ENCODE measurements around the gene SEMA3E. TPM values are rescaled to one million over a fixed set of nuclear protein-coding genes. Genes with fewer than 3 reads are reported as not detected.

The SEMA3E gene
- total RNA-seq, 1 experiment from 2014 or later, result 2.5 TPM

- no peak for ATAC-seq
- Mint-ChIP-seq H3K27me3 (ENCODE audit: low read depth) (no peaks in the 10 kb centered on the region), H3K27ac (no peak overlapping the region), H3K36me3 (no peaks in the 10 kb centered on the region), H3K4me1 (peaks cover 26% of the 10 kb centered on the region), H3K9me3 (peaks cover 7% of the 10 kb centered on the region), H3K4me3 (no peak overlapping the region)
- TF ChIP-seq ZNF512 (CRISPR knock-in tag; IDR thresholded peaks at IDR 0.05; ENCODE audit: borderline replicate concordance) (no peak), ATF1 (CRISPR knock-in tag; IDR thresholded peaks at IDR 0.05) (no peak), ELF4 (CRISPR knock-in tag; IDR thresholded peaks at IDR 0.05; ENCODE audit: low read depth) (no peak), FOXP4 (CRISPR knock-in tag; IDR thresholded peaks at IDR 0.05) (no peak)
- CTCF ChIA-PET, result no interaction called here
- POLR2A ChIA-PET, result no interaction called here
- DNase-seq (ENCODE audit: low spot score), result no peak
Measured at GRCh38 chr7:83608716-83609115, 40.2 kb downstream of the SEMA3E start.

- Mint-ChIP-seq H3K4me1 (peaks cover 5% of the 10 kb centered on the region), H3K36me3 (no peaks in the 10 kb centered on the region), H3K27me3 (ENCODE audit: low read depth) (no peaks in the 10 kb centered on the region), H3K9me3 (peaks cover 13% of the 10 kb centered on the region), H3K4me3 (no peak overlapping the region), H3K27ac (no peak overlapping the region)
- ATAC-seq, result no peak
- ChIA-PET POLR2A (no interaction called here), CTCF (no interaction called here)
- TF ChIP-seq KAT7 (CRISPR knock-in tag; IDR thresholded peaks at IDR 0.05; ENCODE audit: borderline replicate concordance), result no peak
- TF ChIP-seq ZNF281 (CRISPR knock-in tag; IDR thresholded peaks at IDR 0.05), result no peak
- TF ChIP-seq TEAD1 (CRISPR knock-in tag; IDR thresholded peaks at IDR 0.05), result no peak
- no peak for TF ChIP-seq ATF2 (CRISPR knock-in tag; IDR thresholded peaks at IDR 0.05; ENCODE audit: borderline replicate concordance, low read depth)
- no peak for TF ChIP-seq PRRX2 (CRISPR knock-in tag; IDR thresholded peaks at IDR 0.05)
- TF ChIP-seq ZNF425 (CRISPR knock-in tag; conservative IDR thresholded peaks at IDR 0.05), result no peak
- no peak for TF ChIP-seq E2F4 (CRISPR knock-in tag; IDR thresholded peaks at IDR 0.05; ENCODE audit: borderline replicate concordance, low read depth)
- no peak for TF ChIP-seq MXD4 (CRISPR knock-in tag; IDR thresholded peaks at IDR 0.05; ENCODE audit: borderline replicate concordance)
- no peak for TF ChIP-seq ZNF671 (CRISPR knock-in tag; IDR thresholded peaks at IDR 0.05)
- no peak for DNase-seq (ENCODE audit: low spot score)
Measured at GRCh38 chr7:83603649-83604048, 45.3 kb downstream of the SEMA3E start.
